CD14-positive monocyte (primary cell): ENCODE measurements around the gene ELF3. TPM values are rescaled to one million over a fixed set of nuclear protein-coding genes. Genes with fewer than 3 reads are reported as not detected.

Source experiments
- DNase-seq, 3 donors: peaks; one replicate each; pipeline ENCODE4 v3.0.0-alpha.2; 2011 to 2022
- H2AFZ ChIP-seq: 2 replicates; pipeline ENCODE4 v1.6.0; 2012; ENCODE audit warnings: mild to moderate bottlenecking, low read depth, low read length, inconsistent platforms; ENCODE audit not compliant: insufficient read depth, poor library complexity, severe bottlenecking
- H3K27ac ChIP-seq, 2 donors: 1 replicate in 1 of 2; 2 replicates in 1 of 2; pipeline ENCODE4 v1.5.1; 2012 to 2013; ENCODE audit warnings: low read length in 2 of 2, control low read depth in 1 of 2, inconsistent platforms in 1 of 2, low read depth in 1 of 2, mild to moderate bottlenecking in 1 of 2
- H3K27me3 ChIP-seq, 2 donors: one replicate each; pipeline versions ENCODE4 v1.6.0 to v1.6.1; 2011 to 2013; ENCODE audit warnings: low read length in 2 of 2; ENCODE audit not compliant: control insufficient read depth in 2 of 2, insufficient read depth in 2 of 2
- H3K36me3 ChIP-seq, 2 donors: replicated peaks in 1 of 2; 1 replicate in 1 of 2; 2 replicates in 1 of 2; pipeline versions ENCODE4 v1.5.1 to v1.6.1; 2012 to 2013; ENCODE audit warnings: low read length in 2 of 2, control low read depth in 1 of 2, inconsistent platforms in 1 of 2, mild to moderate bottlenecking in 1 of 2; ENCODE audit not compliant: insufficient read depth in 2 of 2, control insufficient read depth in 1 of 2
- H3K4me1 ChIP-seq, 2 donors: 1 replicate in 1 of 2; 2 replicates in 1 of 2; pipeline versions ENCODE4 v1.5.1 to v1.6.1; 2012 to 2013; ENCODE audit warnings: low read length in 2 of 2, control low read depth in 1 of 2, inconsistent platforms in 1 of 2, mild to moderate bottlenecking in 1 of 2, moderate library complexity in 1 of 2; ENCODE audit not compliant: insufficient read depth in 2 of 2, control insufficient read depth in 1 of 2
- H3K4me2 ChIP-seq: replicated peaks from 2 replicates; pipeline ENCODE3; 2012; ENCODE audit warnings: low read length, moderate library complexity, mild to moderate bottlenecking; ENCODE audit not compliant: poor library complexity, severe bottlenecking; ENCODE audit errors: extremely low read depth
- H3K4me3 ChIP-seq, 3 experiments: fragments of 200-600 bp in 1 of 3; sonication (generic) in 1 of 3; replicated peaks in 1 of 3; 1 replicate in 2 of 3; 2 replicates in 1 of 3; pipeline ENCODE4 v1.5.1; 2011 to 2013; ENCODE audit warnings: low read length in 3 of 3, mild to moderate bottlenecking in 3 of 3, control low read depth in 2 of 3, low read depth in 2 of 3, inconsistent platforms in 1 of 3, moderate library complexity in 1 of 3
- H3K79me2 ChIP-seq: 2 replicates; pipeline ENCODE4 v1.6.0; 2012; ENCODE audit warnings: mild to moderate bottlenecking, control low read depth, inconsistent platforms, low read length, moderate library complexity; ENCODE audit not compliant: insufficient read depth
- H3K9ac ChIP-seq: 2 replicates; pipeline ENCODE4 v1.6.0; 2017; ENCODE audit warnings: low read length, mild to moderate bottlenecking; ENCODE audit not compliant: insufficient read depth, poor library complexity, severe bottlenecking
- H3K9me3 ChIP-seq, 2 donors: replicated peaks in 1 of 2; 1 replicate in 1 of 2; 2 replicates in 1 of 2; pipeline versions ENCODE4 v1.5.1 to v1.6.1; 2012 to 2013; ENCODE audit warnings: low read length in 2 of 2, control low read depth in 1 of 2; ENCODE audit not compliant: control insufficient read depth in 1 of 2, insufficient read depth in 1 of 2
- H4K20me1 ChIP-seq: 2 replicates; pipeline ENCODE4 v1.6.0; 2012; ENCODE audit warnings: mild to moderate bottlenecking, low read length, control low read depth, moderate library complexity; ENCODE audit not compliant: insufficient read depth
- H3K27ac Mint-ChIP-seq, 7 donors: one replicate each; pipeline ENCODE4 v1.8.0; 2020; ENCODE audit warnings: mild to moderate bottlenecking in 7 of 7, mixed read lengths in 7 of 7, moderate library complexity in 6 of 7, inconsistent platforms in 2 of 7
- H3K27me3 Mint-ChIP-seq, 3 donors: one replicate each; pipeline ENCODE4 v1.8.0; 2021 to 2022; ENCODE audit warnings: low read depth in 3 of 3, mild to moderate bottlenecking in 3 of 3, mixed read lengths in 3 of 3, moderate library complexity in 3 of 3, inconsistent platforms in 1 of 3
- H3K36me3 Mint-ChIP-seq, 2 donors: one replicate each; pipeline ENCODE4 v1.8.0; 2020; ENCODE audit warnings: mixed read lengths in 2 of 2, inconsistent platforms in 1 of 2, mild to moderate bottlenecking in 1 of 2
- H3K4me1 Mint-ChIP-seq: one replicate; pipeline ENCODE4 v1.8.0; 2020; ENCODE audit warnings: mild to moderate bottlenecking, mixed read lengths
- H3K4me3 Mint-ChIP-seq, 2 donors: one replicate each; pipeline ENCODE4 v1.8.0; 2020; ENCODE audit warnings: mild to moderate bottlenecking in 2 of 2, mixed read lengths in 2 of 2, moderate library complexity in 1 of 2
- H3K9me3 Mint-ChIP-seq, 7 donors: one replicate each; pipeline ENCODE4 v1.8.0; 2020 to 2022; ENCODE audit warnings: mixed read lengths in 7 of 7, mild to moderate bottlenecking in 6 of 7, moderate library complexity in 6 of 7, inconsistent platforms in 2 of 7
- WGBS: methylation state at CpG from one replicate; pipeline ENCODE4 v1.1.5; 2013; ENCODE audit warnings: missing lambda C conversion rate; ENCODE audit not compliant: insufficient coverage; 5-methylcytosine and 5-hydroxymethylcytosine counted together
- intact Hi-C, 2 donors: fragments of 100-400 bp; cut with micrococcal nuclease; formaldehyde crosslinking; loops; one replicate each; pipeline versions ENCODE4 v1.15.0 to v1.15.1; 2023
- polyA plus RNA-seq, 3 donors: library from polyadenylated mRNA; depleted of rRNA in 1 of 3; unstranded in 2 of 3; stranded (reverse) in 1 of 3; fragments of 300-500 nt in 2 of 3; fragments of >200 nt in 1 of 3; fragmentation: Illumina TruSeq in 2 of 3; gene quantifications; 1 replicate in 2 of 3; 2 replicates in 1 of 3; pipeline ENCODE4 v1.2.3, GENCODE V29; 2012 to 2021
- TF ChIP-seq, protein P1 (sequence below): fragments of 200-600 bp; IDR thresholded peaks from one replicate; pipeline ENCODE4 v1.8.0; 2022; ENCODE audit warnings: antibody characterized with exemption, mild to moderate bottlenecking

The ELF3 gene
- polyA plus RNA-seq, 3 donors, result 10.2 TPM; not detected in 2

DNA sequence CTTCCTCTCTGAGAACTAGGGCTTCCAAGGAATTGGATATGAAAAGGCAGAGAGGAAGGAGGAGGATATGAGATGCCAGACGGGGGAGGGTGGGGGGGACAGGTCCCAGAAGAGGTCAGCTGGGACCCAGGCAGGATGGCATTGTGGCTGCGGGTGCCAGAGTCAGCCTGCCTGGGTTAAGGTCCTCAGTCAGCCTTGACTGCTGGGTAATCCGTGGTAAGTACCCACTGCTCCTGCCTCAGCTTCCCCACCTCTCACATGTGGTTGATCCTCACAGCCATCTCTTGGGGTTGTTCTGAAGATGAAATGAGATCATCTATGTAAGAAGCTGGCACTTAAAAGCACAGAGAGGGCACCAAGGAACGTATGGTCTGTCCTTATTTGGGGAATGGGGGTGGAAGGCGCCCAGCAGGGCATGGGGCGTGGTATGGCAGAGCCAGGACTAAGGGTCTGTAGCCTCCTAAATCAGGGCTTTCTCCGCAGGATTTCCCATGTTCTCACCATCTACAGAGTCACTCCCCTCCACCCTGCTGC is 23.8 kb downstream of the ELF3 start:
- Histone ChIP-seq H2AFZ (no peak overlapping the region), H3K79me2 (no peaks in the 10 kb centered on the region), H4K20me1 (no peaks in the 10 kb centered on the region), H3K9ac (no peak overlapping the region), H3K4me1 (no peaks in the 10 kb centered on the region), H3K36me3 (no peaks in the 10 kb centered on the region), H3K27me3 (no peaks in the 10 kb centered on the region), H3K4me2 (no peak overlapping the region), H3K27ac (no peak overlapping the region), H3K4me3 (no peak overlapping the region), H3K9me3 (no peaks in the 10 kb centered on the region)
- H3K4me3 Mint-ChIP-seq, result no peak overlapping the region
- H3K27ac Mint-ChIP-seq, result no peak overlapping the region
- H3K27me3 Mint-ChIP-seq, result peaks cover 5 to 11% (median 9%) of the 10 kb centered on the region in 3 donors
- peaks cover 0 to 2% (median 0%) of the 10 kb centered on the region in 7 donors for H3K9me3 Mint-ChIP-seq
- no peaks in the 10 kb centered on the region for H3K36me3 Mint-ChIP-seq
- 93% methylated on average over 3 of the region's 7 CpGs for WGBS
- TF ChIP-seq, protein P1, sequence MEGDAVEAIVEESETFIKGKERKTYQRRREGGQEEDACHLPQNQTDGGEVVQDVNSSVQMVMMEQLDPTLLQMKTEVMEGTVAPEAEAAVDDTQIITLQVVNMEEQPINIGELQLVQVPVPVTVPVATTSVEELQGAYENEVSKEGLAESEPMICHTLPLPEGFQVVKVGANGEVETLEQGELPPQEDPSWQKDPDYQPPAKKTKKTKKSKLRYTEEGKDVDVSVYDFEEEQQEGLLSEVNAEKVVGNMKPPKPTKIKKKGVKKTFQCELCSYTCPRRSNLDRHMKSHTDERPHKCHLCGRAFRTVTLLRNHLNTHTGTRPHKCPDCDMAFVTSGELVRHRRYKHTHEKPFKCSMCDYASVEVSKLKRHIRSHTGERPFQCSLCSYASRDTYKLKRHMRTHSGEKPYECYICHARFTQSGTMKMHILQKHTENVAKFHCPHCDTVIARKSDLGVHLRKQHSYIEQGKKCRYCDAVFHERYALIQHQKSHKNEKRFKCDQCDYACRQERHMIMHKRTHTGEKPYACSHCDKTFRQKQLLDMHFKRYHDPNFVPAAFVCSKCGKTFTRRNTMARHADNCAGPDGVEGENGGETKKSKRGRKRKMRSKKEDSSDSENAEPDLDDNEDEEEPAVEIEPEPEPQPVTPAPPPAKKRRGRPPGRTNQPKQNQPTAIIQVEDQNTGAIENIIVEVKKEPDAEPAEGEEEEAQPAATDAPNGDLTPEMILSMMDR, result no peak
- H3K4me1 Mint-ChIP-seq, result no peaks in the 10 kb centered on the region
- intact Hi-C loops, result no loop called here
- no peak for DNase-seq

DNA sequence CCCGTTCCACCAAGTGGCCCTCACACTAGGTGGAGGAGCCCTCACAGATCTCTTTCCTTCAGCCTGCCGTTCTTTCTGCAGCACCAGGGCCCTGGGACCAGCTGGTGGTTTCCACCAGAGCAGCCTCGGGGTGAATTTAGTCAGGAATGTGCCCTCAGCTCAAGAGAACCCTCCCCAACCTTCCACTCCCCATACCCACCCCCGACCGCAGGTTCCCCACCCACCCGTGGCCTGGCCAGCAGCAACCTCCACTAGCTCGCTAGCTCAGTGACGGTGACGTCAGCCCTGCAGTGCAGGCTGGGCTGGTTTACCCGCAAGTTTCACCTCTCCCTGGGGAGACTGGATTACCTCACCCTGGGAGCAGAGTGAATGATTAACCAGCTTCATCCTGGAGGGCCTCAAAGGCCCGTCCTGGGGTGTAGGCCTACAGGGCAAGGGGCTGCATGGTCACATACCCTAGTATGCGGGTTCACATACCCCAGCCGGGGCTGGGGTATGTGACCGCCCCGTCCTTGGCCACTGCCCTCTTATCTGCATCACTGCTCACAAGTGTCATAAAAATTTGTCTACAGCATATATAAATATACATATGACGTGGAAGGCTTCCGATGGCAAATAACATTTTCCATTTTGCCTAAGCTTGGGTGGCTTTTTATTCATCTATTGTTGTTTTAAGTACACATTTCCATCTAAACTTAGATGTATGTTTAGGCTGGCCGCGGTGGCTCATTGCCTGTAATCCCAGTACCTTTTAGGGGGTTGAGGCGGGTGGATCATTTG is 24.5 kb downstream of the ELF3 start:
- Histone ChIP-seq H3K27ac (no peak overlapping the region), H3K4me1 (no peaks in the 10 kb centered on the region), H3K9me3 (no peaks in the 10 kb centered on the region), H4K20me1 (no peaks in the 10 kb centered on the region), H3K4me2 (no peak overlapping the region), H3K27me3 (no peaks in the 10 kb centered on the region), H3K79me2 (no peaks in the 10 kb centered on the region), H3K4me3 (no peak overlapping the region), H3K36me3 (no peaks in the 10 kb centered on the region), H2AFZ (no peak overlapping the region), H3K9ac (no peak overlapping the region)
- Mint-ChIP-seq H3K4me1 (no peaks in the 10 kb centered on the region), H3K27me3 (peaks cover 9 to 11% (median 9%) of the 10 kb centered on the region in 3 donors), H3K27ac (no peak overlapping the region), H3K36me3 (no peaks in the 10 kb centered on the region), H3K4me3 (no peak overlapping the region), H3K9me3 (peaks cover 0 to 2% (median 0%) of the 10 kb centered on the region in 7 donors)
- TF ChIP-seq, protein P1, result no peak
- WGBS, result 76% methylated on average over 6 of the region's 20 CpGs
- intact Hi-C loops, result no loop called here
- DNase-seq, result no peak
